GM03348 (cell line): ENCODE measurements around the gene CSAD.

Source experiments
- DNase-seq: peaks from one replicate; pipeline ENCODE4 v3.0.0; 2012; ENCODE audit warnings: low spot score

The CSAD gene, protein sequence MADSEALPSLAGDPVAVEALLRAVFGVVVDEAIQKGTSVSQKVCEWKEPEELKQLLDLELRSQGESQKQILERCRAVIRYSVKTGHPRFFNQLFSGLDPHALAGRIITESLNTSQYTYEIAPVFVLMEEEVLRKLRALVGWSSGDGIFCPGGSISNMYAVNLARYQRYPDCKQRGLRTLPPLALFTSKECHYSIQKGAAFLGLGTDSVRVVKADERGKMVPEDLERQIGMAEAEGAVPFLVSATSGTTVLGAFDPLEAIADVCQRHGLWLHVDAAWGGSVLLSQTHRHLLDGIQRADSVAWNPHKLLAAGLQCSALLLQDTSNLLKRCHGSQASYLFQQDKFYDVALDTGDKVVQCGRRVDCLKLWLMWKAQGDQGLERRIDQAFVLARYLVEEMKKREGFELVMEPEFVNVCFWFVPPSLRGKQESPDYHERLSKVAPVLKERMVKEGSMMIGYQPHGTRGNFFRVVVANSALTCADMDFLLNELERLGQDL

DNA sequence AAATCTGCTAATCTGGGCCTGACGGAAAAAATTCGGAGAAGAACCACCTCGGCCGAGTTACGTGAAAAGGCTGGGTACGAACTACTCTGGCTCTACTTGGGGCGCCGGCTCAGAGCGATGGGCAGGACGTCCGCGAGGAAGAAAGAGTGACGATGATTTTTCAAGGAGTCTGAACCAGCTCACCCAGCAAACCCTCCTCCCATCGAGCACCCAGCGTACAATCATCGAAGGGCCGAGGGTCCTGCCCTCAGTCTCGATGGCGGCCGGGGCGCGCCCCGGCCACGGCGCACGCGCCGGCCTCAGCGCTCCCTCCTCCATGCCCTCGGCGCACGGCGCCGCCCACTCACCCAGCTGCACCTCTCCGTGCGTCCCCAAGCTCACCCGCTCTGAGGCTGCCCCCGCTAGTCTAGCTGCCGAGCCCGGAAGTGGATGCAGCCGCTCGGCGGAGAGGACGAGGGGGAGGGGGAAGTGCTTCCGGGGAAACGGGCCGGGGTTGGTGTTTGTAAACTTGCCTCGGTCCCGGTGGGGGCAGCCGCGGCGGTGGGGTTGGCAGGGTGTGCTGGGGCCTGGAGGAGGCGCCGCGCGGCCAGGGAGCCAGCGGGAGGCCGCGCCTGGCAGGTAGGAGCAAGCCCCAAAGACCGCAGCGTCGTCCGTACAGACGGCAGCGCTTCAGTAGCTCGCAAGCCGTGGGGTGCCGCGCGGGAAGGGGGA lies at the start of gene CSAD, which contains the start of gene ZNF740:
Gene CSAD (minus strand): TSS at position 706 of the 711 bp plus-strand sequence. CDS start 7,455 bp downstream, outside the sequence.
Gene ZNF740 (plus strand): TSS at position 503 of the 711 bp plus-strand sequence. CDS start 1,262 bp downstream, outside the sequence.
- DNase-seq = peak; percentile 99

DNA sequence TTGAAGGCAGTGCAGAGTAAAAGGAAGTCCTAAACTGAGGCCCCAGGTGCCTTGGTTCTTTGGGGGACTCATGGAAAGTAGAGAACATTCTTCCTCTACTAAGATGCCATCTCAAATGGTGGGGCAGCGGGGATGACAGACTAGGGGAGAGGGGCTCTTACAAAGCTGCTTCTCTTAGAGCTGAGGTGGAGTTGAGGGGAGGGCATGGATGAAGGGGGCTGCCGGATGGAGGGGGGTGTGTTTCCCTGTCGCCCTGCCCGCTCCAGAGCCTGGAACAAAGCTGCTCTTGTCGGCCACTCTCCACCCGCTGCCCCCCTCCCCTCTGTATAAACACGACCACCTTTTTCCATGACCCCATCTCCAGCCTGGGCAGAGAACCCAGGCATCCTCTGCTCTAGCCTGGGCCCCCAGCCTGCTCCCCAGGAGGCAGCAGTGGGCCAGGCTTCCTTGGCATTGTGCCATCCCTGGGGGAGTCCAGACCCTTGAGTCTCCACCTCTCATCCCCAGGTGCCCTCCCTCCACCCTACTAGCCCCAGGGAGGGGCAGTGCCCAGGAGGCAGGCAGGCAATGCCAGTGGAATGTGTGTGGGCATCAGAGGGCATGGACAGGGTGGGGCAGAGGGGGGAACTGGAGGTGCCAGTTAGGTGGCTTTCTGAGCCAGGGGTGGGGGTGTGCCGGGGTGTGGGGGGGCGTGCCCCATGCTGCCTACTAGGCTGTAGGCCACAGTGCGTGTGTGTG lies 49.6 kb upstream of the CSAD start:
- DNase-seq = no peak

DNA sequence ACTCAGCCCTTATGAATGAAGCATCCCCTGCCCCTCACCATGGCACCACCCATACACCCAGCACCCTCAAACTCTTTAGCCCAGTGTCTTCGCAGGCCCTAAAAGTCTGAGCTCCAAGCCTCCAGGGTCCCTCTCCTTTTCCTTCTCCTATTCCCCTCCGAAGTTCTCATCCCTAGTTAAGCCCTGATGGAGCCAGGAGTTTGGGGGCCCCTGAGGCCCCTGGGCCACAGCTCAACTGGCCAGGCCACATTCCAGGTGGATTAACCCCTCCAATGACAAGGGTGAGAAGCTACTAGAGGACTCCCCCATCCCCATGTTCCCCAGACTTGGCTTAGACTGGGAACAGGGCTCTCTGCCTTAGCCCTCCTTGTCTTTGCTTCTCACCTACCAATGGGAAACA lies 48.7 kb upstream of the CSAD start:
- no peak for DNase-seq

DNA sequence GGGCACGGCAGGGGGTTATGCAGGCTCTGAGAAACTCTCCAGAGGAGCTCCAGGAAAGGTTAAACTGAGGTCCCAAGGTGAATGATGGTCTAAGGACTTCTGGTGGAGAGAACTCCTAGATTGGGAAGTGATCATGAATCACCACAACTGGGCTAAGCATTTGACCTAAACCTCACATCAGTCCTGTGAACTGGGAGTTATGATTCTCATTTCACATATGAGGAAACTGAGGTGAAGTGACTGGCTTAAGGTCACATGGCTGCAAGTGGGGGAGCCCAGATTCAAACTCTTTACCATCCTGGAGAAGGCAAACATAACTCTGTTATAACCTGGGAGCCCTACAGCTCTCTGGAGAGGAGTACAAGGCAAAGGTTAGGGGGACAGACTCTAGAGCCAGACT lies 47.1 kb upstream of the CSAD start:
- DNase-seq = no peak

DNA sequence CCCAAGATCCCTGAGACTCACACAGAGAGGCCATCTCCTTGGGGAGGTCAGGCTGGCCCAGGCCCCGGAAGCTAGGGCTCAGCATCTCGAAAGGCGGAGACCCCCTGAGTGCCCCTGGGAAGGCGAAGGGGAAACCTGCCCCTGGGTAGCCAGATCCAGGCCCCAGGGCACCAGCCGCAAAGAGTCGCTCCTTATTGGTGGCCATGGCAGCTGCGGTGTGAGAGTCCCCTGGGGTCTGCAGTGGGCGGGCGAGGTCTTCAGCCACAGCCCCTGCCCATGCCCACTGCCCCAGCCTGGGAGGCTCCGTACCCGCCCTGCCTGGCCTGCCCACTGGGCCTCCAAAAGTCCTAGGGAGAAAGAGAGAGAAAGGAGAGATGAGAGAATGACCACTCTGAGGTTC lies 46.6 kb upstream of the CSAD start:
- no peak for DNase-seq

DNA sequence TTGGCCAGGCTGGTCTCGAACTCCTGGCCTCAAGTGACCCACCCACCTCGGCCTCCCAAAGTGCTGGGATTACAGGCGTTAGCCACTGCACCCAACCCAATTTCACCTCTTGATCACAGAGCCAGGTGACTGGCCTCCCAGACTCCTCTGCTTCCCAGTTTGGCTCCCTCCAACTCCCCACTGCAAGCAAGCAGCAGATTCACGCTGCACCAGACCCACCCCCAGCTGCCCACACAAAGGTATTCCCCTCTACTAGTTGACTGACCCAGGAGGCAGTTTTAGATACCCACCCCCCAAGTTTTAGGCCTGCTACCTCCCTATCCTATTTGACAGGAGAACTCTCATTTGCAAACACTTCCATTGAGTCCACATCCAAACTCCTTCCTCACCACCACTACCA lies 46.1 kb upstream of the CSAD start:
- DNase-seq = no peak

DNA sequence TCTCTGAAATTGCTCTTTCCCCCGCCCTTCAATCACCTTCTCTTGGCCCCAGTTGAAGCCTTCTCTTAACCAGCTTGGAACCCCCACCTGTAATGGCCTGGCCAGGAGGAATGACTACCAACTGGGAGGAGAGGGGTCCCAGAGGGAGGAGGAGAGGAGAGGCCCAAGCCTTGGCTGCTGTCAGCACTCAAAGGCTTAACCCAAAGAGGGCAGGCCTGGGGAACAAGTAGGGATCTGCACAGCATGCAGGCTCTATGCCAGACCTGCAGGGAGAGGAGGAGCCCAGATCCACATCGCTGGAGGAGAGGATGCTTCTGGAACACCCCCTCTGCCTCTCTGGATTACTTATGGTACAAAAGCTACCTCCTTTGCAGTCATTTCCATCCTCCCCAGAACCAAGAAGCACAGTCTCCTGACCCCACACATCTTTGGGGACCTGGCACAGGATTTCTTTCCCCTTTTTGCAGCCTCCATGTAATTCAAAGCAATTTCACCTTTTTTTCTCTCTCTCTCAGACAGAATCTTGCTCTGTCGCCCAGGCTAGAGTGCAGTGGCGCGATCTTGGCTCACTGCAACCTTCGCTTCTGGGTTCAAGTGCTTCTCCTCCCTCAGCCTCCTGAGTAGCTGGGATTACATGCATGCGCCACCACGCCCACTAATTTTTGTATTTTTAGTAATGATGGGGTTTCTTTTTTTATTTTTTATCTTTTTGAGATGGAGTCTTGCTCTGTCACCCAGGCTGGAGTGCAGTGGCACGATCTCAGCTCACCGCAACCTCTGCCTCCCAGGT lies 45.1 kb upstream of the CSAD start:
- no peak for DNase-seq

DNA sequence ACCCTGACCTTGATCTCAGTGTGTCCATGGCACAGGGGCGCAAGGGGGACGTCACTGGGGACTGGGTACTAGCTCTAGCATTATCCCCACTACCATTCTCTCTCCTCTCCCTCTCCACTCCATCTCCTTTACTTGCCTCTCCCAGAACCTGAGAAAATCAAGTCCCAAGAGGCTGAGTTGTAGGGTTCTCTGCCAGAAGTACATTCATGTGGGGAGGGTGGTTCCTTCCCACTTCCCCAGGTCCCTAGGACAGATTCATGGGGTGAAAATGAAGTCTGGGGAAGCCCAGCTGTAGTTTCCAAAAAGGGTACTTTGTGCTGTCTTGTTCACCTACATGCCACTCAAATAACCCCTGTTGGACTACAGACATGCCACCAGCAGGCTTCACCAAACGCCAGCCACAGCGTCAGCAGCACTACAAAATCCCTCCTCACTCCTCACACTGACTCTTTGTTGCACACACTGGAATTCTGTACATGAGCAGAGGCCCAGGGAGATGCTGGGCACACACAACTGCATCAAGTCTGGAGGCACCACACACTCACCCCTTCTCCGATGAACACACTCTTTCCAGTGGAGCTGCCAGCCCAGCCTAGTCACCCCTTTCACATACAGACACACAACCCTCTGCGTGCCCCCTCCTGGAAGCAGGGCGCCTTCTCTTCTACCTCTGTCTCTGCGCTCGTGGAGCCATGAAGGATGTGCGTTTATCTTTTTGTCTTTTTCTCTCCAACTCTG lies 44.3 kb upstream of the CSAD start:
- DNase-seq = peak; percentile 58

DNA sequence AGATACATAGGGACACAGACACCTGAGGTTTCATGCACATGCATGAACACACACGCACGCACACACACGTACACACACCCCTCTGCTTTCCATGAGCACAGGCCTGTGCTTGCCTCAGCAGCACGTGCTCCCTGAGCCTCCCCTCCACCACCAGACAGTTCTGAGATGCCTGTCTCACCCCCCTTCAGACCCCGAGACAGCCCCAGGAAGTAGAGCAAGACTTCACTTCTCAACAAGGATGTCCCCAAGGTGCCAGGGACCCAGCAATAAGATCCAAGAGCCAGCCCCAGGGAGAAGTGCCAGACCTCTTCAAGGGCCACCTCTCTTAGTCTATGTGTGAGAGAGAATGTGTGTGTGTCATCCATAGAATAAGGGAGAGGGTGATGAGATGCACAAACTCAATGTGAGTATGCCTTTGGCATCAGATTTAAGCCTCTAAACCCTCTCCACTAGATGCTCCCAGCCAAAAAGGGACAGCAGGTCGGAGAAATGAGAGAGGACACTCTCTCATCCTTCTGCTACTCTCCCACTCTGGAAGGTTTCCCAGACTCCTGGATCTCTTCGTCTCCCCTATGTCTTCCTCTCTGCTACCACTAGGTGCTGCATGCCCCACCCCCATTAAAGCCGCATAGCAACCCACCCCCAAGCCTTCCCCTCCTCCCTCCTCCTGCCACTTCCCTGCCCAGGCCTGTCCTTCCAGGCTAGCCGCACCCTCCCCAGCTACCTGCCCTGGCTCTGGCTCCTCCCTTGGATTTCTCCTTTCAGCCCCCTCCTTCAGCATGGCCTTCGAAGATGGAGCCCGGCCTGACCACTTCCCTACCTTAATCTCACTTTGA lies 43.6 kb upstream of the CSAD start:
- peak; percentile 44 for DNase-seq

DNA sequence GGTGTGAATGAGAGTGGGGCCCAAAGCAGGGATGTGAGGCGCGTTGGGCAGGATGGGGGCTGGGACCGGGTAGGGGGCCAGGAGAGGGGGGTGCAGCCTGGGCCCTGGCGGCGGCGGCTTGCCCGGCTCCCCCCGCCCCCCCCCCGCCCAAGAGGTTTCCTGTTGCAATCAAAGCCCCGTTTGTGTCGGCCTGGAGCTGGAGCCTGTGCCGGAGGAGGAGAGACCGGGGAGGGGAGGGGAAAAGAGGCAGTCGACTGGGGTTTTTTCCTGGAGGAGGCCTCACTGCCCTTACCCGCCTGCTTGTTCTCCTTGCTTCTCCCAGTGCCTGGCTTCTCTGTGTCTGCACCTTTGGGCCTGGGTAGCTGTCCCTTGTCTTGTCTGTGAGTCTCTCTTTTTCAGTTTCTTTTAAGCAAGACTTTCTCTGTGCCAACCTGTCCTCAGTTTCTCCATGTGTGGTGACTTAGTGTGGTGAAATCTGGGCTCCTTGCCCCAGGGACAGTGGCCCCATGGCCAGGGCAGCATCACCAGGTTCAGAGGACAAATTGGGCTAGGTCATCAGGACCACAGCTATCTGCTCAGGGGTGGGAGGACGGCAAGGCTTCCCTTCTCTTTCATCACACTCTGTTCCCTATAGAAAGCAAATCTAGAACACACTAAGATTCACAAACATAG lies 42.8 kb upstream of the CSAD start:
- DNase-seq = peak; percentile 76

DNA sequence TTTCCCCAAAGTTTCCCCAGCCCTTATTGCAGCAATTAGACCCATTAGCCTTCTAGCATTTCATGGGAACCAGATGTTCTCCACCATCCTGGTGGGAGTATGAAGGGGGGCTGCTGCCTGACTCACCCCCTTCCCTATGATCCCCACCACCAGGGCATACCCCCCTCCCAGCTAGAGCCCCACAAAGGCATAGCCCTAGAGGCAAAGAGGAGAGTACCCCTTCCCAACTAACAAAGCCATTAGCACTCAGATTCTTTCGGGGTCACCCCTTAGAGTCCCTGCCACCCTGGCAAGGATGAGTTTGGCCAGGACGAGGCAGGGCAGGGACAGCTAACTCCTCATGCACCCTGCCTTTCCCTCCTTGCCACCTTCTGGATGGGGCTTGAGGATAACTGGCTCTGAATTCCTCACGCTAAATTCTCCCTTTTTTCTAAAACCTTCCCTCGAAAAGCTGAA lies 42.1 kb upstream of the CSAD start:
- DNase-seq = no peak

DNA sequence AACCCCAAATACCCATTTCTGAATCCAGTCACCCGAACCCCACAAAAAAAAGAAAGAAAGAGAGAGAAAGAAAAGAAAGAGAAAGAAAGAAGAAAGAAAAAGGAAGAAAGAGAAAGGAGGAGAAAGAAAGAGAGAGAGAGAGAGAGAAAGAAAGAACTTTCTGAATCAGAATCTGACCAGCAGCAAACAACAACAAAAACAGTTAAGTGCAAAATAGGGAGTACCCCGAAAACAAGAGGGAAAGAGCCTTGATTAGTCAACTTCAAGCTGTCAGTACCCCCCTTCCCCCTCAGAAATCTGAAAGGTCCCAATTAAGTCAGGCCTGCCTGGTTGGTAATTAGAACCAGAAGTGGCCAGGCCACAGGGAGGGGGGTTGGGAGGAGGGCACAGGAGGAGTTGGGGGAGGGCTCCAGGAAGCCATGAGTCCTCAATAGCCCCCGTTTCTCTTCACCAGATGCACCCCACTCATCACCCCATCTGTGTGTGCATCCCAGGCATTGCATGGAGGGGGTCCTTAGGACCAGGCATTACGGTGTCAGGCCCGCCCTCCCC lies 41.5 kb upstream of the CSAD start:
- peak; percentile 50 for DNase-seq

DNA sequence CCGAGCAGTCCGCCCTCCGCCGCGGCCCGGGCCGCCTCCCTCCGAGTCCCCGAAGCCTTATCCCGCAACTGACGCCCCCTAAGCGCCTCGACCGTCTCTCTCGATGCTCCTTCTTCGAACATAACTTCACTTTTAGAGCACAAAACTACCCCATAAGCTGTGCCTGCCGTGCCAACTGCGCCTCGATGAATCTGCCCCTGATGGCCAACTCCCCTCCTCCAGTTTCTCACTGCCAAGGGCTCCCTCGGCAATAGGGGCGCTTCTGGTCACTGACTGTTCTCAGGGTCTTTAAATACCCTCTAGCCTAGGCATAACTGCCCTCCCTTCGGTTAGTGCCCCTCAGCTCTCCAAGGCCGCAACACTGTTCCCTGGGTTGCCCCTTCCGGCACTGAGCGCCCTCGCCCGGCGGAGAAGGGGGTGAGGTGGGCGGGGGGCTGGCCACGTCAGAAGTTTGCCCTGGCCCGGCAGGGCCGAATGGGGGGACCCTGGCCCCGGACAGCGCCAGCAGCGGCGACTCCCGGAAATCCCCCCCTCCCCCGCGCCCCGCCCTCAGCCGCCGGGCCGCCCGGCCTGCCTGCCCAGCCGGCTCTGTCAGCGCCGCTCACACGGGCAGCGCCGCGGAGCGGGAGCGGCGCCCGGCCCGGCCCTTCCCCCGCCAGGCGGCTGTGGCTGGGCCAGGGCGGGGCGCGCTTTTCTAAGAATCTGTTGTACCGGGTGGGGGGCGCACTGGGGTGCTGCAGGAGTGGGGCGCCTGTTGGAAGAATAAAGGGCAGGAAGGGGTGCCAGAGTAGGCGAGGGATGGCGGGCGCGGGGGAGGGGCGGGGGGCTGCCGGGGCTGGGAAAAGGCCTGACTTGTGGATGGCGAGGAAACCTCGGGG lies 40.7 kb upstream of the CSAD start:
- DNase-seq = peak; percentile 90

DNA sequence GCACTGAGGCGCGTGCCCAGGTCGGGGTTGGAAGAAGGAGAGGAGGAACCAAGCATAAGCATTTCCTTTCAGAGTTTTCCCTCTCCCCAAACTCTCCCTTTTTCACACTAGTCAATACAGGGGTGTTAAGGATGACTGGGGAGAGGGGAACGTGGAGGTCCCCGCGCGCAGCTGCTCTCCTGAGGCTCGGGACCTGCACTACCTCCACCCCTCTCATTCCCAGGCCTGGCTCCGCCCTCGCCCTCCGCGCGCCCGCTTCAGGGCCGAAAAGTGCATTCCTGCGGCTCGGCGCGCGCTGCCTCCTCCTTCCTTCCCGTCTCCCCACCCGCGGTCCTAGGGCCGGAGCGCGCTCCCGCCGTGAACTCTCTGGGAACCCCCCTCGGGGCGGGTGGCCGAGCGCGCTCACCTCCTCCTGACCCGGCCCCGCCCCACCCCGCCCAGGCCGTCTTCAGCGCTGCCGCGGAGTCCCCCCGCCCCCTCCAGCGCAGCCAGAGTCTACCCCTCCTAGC lies 40.0 kb upstream of the CSAD start:
- DNase-seq = peak; percentile 98

DNA sequence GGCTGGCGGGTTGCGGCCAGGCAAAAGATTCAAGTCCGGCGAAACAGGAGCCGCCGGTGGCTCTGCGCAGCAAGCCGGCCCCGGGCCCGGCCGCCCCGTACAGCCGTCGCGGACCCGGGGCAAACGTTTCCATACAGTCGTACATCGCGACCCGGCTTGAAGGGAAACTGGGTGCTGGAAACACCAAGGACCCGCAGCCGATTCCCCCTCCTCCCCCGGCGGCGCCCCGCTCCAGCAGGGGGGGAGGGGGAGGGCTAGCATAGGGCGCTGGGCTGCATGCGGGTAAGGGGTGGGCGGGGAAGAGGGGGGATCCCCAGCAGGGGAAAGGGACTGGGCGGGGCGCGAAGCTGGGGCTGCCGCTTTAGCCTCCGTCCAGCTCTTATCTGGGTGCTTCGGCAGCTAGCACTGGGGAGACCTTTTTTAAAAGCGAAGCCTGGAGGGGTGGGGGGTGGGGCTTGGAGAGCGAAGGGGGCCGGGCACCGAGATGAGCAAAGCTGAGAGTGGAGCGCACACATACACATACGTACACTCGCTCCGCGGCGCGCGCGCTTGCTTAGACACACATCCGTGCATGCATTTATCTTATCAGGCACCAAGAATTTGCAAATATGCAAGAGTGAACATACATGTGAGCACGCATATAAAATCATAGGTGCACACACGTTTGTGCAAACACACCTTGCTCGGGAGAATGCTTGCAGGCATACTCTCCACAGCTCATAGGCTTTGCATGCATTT lies 39.4 kb upstream of the CSAD start:
- peak; percentile 74 for DNase-seq

DNA sequence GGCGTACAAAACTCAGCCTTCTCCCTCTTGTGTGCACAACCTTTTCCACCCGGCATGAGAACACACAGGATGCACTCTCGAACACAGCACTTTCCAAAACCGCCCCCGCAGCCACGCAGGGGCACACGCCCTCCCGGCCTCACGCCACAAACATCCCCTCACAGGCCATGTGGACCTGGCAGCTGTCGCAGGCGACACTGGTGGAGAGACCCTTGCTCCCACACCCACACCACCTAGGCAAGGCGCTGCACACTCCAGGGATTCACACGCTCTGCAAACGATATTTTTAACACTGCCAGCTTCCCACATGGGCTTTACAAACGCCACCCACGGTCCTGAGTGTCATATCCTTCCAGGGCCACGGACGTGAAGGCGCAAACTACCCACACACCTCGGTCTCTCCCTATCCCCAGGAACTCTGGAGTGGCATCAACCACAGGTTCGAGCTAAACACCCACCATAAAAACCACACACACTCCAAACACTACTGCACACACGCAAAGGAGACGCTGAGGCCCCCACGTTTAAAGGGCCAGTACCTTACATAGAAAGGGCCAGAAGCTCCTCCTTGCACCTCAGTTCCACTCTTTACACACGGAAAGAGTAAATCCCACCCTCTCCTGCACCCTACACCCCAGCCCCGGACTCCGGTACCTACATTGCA lies 38.7 kb upstream of the CSAD start:
- peak; percentile 69 for DNase-seq
